H1 (cell line): Measurements from ENCODE around the gene TLE3. TPM values are rescaled to one million over a fixed set of nuclear protein-coding genes. Genes with fewer than 3 reads are reported as not detected.

Experiments used
- RBBP5 ChIP-seq: IDR thresholded peaks from 2 replicates; pipeline ENCODE4 v1.7.1; 2012; ENCODE audit warnings: low read depth, mild to moderate bottlenecking, inconsistent platforms, low read length, moderate library complexity, borderline replicate concordance
- polyA plus RNA-seq, 7 experiments: library from polyadenylated mRNA; depleted of rRNA in 3 of 7; stranded (reverse) in 5 of 7; unstranded in 2 of 7; fragments of >200 nt in 5 of 7; fragments of 200-250 nt in 2 of 7; gene quantifications; 1 replicate in 5 of 7; 2 replicates in 1 of 7; 4 replicates in 1 of 7; pipeline versions ENCODE4 v1.2.1 to v1.2.3, GENCODE V29; 2011 to 2013; ENCODE audit warnings: missing spikeins in 2 of 7, mixed read lengths in 2 of 7
- total RNA-seq: library from RNA; stranded (reverse); fragmentation: NEBNext Ultra II Directional; extraction: Animal tissue kit (Norgen Biotek cat#: 25700); gene quantifications from 2 replicates; pipeline ENCODE4 v1.2.1, GENCODE V29; 2021

TLE3 gene
- total and polyA plus RNA-seq, 2 of the 8 experiments (the other 6 are each of a cell fraction or from before 2014, with no cell fraction given), result 25.1 to 61.2 TPM

GRCh38 chr15:70016511-70016994, 81.2 kb downstream of the TLE3 start (continued):
- no peak for TF ChIP-seq RBBP5
